ENCODE data around the gene COASY. TPM values are rescaled to one million over a fixed set of nuclear protein-coding genes. Genes with fewer than 3 reads are reported as not detected.

Gene COASY
- total RNA-seq, 1 experiment from 2014 or later = 131 TPM

DNA sequence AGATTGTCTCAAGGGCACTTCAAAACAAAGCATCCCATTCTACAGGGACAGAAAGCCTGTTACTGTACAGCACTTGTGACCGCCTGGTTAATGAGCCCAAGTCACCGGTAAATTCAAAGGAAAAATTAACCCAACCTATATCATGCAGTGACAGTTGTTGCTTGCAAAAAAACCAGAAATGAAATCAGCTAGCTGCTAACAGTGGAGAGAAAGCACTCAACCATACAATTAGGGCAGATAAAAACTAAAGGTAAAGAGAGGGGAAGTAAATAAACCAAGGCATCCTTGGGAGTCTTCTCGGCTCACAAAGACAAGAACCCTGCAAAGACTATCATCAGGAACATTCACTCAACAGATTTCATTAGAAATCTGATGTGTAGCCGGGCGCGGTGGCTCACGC lies 41.4 kb downstream of the COASY start (continued):
- TF ChIP-seq ARID4B (CRISPR knock-in tag; IDR thresholded peaks at IDR 0.05; ENCODE audit: borderline replicate concordance) (no peak), GTF2I (CRISPR knock-in tag; conservative IDR thresholded peaks at IDR 0.05) (no peak), IRF1 (CRISPR knock-in tag; IDR thresholded peaks at IDR 0.05) (no peak), PRDM15 (CRISPR knock-in tag; IDR thresholded peaks at IDR 0.05) (no peak), ZNF396 (CRISPR knock-in tag; IDR thresholded peaks at IDR 0.05; ENCODE audit: borderline replicate concordance) (no peak), CREM (CRISPR knock-in tag; IDR thresholded peaks at IDR 0.05) (no peak)

DNA sequence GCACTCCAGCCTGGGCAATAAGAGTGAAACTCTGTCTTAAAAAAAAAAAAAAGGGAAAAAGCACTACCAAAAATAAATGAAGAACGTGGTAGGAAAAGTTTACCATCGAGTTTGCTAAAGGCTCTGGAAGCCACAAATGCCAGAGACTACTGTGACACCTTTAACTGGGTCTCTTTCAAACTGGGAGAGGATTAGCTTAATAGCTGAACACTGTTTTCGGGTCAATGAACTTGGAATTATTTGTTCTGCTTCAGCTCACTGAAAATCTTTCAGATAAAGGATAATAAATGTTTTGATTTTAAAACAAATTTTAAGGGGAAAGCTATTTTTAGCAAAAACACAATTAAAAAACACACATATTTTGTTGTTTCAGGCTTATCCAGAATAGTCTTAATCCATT lies 45.8 kb downstream of the COASY start:
- H3K4me3 Mint-ChIP-seq = peak overlapping the region; percentile 100
- peaks cover 17% of the 10 kb centered on the region for H3K4me1 Mint-ChIP-seq
- H3K27ac Mint-ChIP-seq = no peak overlapping the region
- peaks cover 20% of the 10 kb centered on the region for H3K36me3 Mint-ChIP-seq
- no peaks in the 10 kb centered on the region for H3K9me3 Mint-ChIP-seq
- no peak for DNase-seq (ENCODE audit: low spot score)
- no peaks in the 10 kb centered on the region for H3K27me3 Mint-ChIP-seq (ENCODE audit: low read depth)
- no peak for ATAC-seq
- ChIA-PET CTCF (interaction anchor here (1.1 to 3.5 kb wide), 7 partner anchors 11 to 216 kb away, joined by 3 to 55 read pairs (median 17); partner anchors contain the start of genes BECN1, CCR10, PSMC3IP and TUBG2), POLR2A (no interaction called here)
- TF ChIP-seq GTF2I (CRISPR knock-in tag; conservative IDR thresholded peaks at IDR 0.05) (no peak), RORB (CRISPR knock-in tag; IDR thresholded peaks at IDR 0.05) (no peak), ETV6 (CRISPR knock-in tag; IDR thresholded peaks at IDR 0.05) (no peak), SP1 (CRISPR knock-in tag; conservative IDR thresholded peaks at IDR 0.05) (no peak), CBFB (CRISPR knock-in tag; IDR thresholded peaks at IDR 0.05; ENCODE audit: low read depth) (no peak), CREB1 (CRISPR knock-in tag; IDR thresholded peaks at IDR 0.05) (no peak), HMGA2 (CRISPR knock-in tag; IDR thresholded peaks at IDR 0.05) (no peak)

- TF ChIP-seq GTF2I (CRISPR knock-in tag; conservative IDR thresholded peaks at IDR 0.05) (no peak), ZNF232 (CRISPR knock-in tag; IDR thresholded peaks at IDR 0.05) (peak; percentile 38; the same call in 1 of the 2 replicates), ZNF138 (CRISPR knock-in tag; conservative IDR thresholded peaks at IDR 0.05) (no peak)
- Mint-ChIP-seq H3K9me3 (no peaks in the 10 kb centered on the region), H3K27ac (peak overlapping the region; percentile 97), H3K27me3 (ENCODE audit: low read depth) (no peaks in the 10 kb centered on the region), H3K36me3 (peaks cover 23% of the 10 kb centered on the region), H3K4me3 (peak overlapping the region; percentile 100), H3K4me1 (peaks cover 17% of the 10 kb centered on the region)
- CTCF ChIA-PET = interaction anchor here (0.5 to 3.5 kb wide), 23 partner anchors 10 to 390 kb away, joined by 3 to 55 read pairs (median 5); partner anchors contain the start of genes BECN1, CCR10, MLX and PLEKHH3
- POLR2A ChIA-PET = interaction anchor here (1.0 to 1.9 kb wide), 9 partner anchors 10 to 73 kb away, joined by 3 to 9 read pairs (median 4); partner anchors contain the start of genes PLEKHH3, PSMC3IP and TUBG2
- DNase-seq (ENCODE audit: low spot score) = no peak
- peak; percentile 50 for ATAC-seq
These were observed 46.6 kb downstream of the COASY start for GRCh38 chr17:42608305-42609181.

All from WTC11 (cell line).